HS-5 (cell line): ENCODE data around the gene MS4A1.
"Not testable (repeated sequence)": the region's sequence is repeated elsewhere in the genome, so short reads cannot be mapped to it uniquely, and the experiment has no call there.

Source experiments
- DNase-seq: peaks from one replicate; pipeline ENCODE4 v3.0.0-alpha.2; 2012; ENCODE audit warnings: low read depth

MS4A1 gene

DNA sequence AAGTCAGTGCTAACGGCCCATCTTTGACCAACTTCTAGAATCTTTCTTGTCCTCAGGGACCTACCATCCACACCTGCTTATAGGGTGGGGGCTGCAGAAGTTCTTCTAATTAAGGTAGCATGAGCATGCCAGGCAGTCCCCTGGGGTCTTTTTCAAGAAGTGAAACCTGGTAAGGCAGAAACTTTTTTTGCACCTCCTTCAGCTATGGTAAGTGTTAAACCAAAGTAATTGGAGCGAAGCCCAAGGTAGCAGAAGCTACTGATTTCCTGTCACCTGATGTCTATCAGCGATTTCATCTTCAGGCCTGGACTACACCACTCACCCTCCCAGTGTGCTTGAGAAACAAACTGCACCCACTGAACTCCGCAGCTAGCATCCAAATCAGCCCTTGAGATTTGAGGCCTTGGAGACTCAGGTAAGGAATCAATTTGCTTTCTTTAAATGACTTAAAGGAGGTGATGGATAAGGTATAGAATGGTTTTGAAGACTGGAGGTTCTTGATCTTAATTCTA is at the start of gene MS4A1:
Gene MS4A1 (plus strand): TSS at position 317 of the 512 bp plus-strand sequence. CDS start 6,528 bp downstream, outside the sequence.
- DNase-seq: no peak

- DNase-seq: no peak
Measured at GRCh38 chr11:60420015-60420414, 35.6 kb upstream of the MS4A1 start.

- no peak for DNase-seq
Measured at GRCh38 chr11:60422609-60423008, 33.0 kb upstream of the MS4A1 start.

- DNase-seq: no peak
Measured at GRCh38 chr11:60428517-60428916, 27.1 kb upstream of the MS4A1 start.

DNA sequence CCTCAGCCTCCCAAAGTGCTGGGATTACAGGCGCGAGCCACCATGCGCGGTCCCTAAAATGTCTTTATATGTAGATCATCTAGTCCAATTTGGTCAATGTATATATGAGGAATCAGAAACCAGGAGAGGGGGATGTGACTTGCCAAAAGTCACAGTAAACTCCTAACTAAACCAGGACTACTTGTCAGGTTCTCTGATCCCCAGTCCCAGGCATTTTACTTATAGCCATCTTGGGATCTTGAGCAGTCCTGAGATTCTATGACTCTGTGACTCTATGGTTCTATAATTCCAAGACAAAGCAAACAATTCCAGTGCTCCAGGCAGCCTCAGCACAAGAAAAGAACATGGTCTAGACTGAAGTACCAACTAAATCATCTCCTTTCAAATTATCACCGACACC is 26.4 kb upstream of the MS4A1 start, which contains the start of gene MS4A5:
Gene MS4A5 (plus strand): TSS at position 301 of the 400 bp plus-strand sequence. CDS start 103 bp downstream, outside the sequence.
- DNase-seq: no peak

DNA sequence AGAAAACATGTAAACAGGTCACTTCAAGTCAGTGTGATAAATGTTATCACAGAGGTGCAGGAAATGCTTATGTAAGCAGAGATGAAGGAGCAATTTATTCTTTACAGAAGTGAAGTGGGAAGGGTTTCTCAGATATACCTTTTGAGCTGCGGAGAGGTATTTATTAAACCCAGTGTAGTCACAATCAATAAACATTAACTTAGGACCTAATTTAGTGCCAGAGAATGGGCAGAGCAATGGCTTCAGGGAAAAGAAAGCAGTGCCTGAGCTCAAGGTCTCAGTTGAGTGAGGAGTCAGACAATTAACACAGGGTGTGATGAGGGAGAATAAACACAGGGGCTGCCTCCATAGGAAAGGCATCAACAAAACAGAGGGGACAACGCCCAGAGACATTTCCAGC is 24.4 kb upstream of the MS4A1 start:
- no peak for DNase-seq

GRCh38 chr11:60433401-60433800 is 22.2 kb upstream of the MS4A1 start:
- DNase-seq: no peak

DNA sequence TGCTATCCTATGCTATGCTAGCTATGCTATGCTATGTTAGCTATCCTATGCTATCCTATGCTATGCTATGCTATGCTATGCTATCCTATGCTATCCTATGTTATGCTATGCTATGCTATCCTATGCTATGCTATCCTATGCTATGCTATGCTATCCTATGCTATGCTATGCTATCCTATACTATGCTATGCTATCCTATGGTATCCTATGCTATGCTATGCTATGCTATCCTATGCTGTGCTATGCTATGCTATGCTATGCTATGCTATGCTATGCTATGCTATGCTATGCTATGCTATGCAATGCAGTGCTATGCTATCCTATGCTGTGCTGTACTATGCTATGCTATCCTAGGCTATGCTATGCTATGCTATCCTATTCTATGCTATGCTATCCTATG is 8.6 kb upstream of the MS4A1 start:
- DNase-seq: no peak

DNA sequence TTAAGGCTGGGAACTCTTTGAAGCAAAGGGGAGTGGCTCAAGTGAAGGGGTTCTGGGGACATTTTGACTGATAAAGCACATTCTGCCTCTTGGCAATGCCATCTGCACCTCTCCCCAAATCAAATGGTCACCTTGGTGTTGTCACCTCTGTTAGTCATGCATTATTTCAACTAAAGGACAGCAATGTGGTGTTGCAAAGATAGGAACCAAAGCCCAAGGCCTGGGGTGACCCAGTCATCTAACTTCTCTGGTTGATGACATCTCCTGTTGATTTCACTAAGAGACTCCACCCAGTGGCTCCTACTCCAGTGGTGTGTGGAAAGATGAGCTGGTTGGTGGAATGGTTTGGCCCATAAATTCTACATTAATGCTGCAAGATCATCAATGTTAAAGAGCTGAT is 7.8 kb upstream of the MS4A1 start:
- DNase-seq: no peak

DNA sequence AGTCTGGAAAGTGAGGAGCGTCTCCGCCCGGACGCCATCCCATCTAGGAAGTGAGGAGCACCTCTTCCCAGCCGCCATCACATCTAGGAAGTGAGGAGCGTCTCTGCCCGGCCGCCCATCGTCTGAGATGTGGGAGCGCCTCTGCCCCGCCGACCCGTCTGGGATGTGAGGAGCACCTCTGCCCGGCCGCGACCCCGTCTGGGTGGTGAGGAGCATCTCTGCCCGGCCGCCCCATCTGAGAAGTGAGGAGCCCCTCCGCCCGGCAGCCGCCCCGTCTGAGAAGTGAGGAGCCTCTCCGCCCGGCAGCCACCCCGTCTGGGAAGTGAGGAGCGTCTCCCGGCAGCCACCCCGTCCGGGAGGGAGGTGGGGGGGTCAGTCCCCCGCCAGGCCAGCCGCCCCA is 4.5 kb upstream of the MS4A1 start:
- not testable (repeated sequence) for DNase-seq

DNA sequence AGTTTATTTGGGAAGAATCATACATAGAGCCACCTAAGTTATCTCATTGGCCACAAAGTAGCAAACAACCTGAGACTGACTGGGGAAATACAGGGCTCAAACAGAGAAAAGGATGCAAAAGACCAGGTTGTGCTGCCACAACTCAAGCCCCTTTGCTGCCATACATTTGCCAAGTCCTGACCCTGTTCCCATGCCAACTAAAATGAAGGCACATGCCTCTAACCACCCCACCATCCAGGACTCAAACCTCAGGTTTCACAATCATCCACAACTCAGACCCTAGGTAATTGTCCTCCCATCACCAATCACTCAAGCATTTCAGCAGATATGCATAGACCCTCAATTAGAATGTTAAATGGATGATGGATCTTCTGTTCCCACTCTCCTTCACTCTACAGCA is 1.4 kb upstream of the MS4A1 start:
- DNase-seq: no peak

GRCh38 chr11:60457576-60457975 is 1.9 kb downstream of the MS4A1 start:
- no peak for DNase-seq

- DNase-seq: no peak
Measured at GRCh38 chr11:60459345-60459744, 3.7 kb downstream of the MS4A1 start.

DNA sequence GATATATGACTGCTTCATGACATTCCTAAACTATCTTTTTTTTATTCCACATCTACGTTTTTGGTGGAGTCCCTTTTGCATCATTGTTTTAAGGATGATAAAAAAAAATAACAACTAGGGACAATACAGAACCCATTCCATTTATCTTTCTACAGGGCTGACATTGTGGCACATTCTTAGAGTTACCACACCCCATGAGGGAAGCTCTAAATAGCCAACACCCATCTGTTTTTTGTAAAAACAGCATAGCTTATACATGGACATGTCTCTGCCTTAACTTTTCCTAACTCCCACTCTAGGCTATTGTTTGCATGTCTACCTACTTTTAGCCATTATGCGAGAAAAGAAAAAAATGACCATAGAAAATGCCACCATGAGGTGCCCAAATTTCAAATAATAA is 13.2 kb downstream of the MS4A1 start:
- DNase-seq: no peak

GRCh38 chr11:60469723-60470122 is 14.1 kb downstream of the MS4A1 start:
- no peak for DNase-seq

- no peak for DNase-seq
Measured at GRCh38 chr11:60477035-60477445, 21.4 kb downstream of the MS4A1 start.

GRCh38 chr11:60482361-60482760 is 26.7 kb downstream of the MS4A1 start:
- no peak for DNase-seq

DNA sequence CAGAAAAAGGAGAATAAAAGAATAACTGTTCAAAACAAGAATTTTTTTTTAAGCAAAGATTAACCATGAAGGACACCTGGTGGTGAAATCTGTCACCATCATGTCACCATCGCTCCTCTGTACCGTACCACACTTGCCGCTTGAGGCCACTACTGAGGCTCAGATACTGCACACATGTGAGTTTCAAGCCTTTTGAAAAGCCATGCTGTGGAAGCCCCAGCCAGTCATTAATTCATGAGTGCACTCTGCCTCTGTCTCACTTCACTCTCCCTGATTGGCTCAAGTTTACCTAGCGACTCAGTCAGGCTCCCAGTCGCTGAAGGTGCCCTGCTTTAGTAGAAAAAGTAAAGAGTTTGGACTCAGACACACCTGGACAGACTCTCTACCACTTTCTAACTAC is 30.3 kb downstream of the MS4A1 start:
- no peak for DNase-seq

DNA sequence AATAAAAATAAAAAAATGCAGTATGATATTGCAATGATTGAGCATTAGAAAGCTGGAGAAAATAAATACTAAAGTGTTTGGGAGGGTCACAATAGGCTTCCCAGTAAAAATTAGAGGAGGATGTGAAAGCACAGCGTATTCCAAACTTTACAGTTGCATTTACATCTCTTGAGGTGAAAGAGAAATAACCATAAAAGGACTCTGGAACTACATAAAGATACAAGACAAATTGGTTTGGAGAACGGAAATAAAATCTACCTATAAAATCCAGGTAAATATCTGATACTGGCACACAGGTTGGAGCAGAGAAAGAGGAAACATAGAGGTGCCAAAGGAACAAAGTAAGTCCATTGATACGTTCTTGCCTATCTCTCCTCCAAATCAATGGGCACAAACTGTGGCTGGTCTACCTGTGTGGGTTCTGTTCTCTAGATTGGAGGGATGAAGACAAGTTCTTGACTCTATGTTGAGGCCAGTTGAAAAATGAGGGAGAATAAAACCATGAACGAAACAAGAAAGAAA is 36.9 kb downstream of the MS4A1 start, which contains the start of gene MS4A12:
Gene MS4A12 (plus strand): TSS at position 291 of the 522 bp plus-strand sequence. CDS start 4,541 bp downstream, outside the sequence.
- no peak for DNase-seq

DNA sequence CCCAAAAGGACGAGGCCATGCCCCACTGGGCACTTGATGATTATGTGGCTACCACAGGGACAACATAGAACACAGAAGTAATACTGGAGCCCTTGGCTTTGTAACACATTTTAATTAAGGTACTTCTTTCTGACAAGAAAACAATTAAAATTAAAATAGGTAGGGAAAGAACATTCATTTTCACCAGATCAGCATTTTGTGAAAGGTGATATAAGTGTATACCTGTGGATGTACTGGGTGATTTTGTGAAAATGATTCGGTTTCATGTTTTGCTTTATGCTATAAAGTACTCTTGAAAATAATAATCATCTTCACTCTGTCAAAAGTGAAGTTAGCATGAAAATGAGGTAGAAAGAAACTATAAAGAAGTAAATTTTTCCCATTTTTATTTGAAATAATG is 37.8 kb downstream of the MS4A1 start:
- no peak for DNase-seq

- no peak for DNase-seq
Measured at GRCh38 chr11:60498399-60498798, 42.8 kb downstream of the MS4A1 start.

DNA sequence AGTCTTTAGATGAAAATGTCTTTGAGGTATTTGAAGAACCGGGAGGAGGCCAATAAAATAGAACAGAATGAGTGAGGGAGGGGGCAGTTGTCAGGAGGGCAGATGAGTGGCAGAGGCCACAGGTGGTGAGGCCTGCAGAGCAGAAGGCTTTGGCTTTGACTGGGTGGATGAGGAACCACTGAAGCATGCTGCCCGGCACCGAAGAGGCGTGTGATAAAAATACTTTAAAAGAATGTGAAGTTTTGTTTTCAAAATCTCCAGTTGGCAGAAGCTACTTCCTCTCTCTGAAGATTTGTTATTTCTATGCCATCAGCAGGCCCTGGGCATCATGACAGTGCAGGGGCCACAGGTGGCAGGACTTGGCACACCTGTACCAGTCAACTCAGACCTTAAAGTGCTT is 43.2 kb downstream of the MS4A1 start:
- DNase-seq: no peak

DNA sequence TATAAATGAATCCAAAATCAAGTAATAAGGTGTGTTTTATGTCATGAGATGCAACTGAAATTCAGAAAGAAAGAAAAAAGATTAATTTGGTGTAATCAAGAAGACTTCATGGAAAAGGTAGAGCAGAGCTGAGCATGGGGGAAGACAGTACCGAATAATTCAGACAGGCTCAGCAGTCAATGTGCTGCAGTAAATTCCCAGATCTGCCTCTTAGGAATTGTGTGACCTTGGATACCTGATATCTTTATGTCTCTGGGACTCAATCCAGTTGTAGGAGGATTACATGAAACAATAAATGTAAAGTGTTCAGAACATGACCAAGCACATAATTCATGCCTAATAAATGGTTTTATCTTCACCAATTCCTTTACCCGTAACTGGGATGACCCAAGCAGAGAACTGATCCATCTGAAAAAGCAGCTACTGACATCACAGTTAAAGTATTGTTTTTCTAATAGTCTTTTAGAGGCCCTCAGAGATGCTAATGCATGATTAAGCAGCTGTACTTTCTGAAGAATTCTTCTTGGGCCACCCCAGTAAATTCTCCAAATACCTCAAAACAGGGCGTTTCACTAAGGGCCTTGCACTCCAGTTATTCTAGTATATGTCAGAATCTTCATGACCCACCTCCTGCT is 44.7 kb downstream of the MS4A1 start:
- no peak for DNase-seq
